ENCODE results near the gene ADAMTS18. TPM values are rescaled to one million over a fixed set of nuclear protein-coding genes. Genes with fewer than 3 reads are reported as not detected.

The ADAMTS18 gene
- total and polyA plus RNA-seq, 2 of the 8 experiments (the other 6 are each of a cell fraction or from before 2014, with no cell fraction given) = 0.05 to 0.19 TPM

DNA sequence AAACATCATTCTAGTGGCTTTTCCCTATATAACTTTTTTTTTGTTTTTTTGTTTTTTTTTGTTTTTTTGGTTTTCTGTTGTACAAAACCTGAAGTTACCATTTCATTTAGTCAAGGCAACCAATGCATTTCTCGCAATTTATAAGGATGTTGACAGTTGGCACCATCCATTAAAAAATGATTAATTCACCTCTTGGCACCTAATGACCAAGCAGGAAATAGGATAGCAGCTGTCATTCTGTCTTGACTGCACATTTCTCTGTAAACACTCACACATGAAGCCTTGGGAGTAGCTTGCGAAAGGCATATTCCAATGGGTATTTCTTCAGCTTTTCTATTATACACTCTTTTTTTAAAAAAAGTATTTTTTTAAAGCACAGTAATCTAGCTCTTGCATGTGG is 158.2 kb downstream of the ADAMTS18 start (continued):
- TF ChIP-seq CHD7 (IDR thresholded peaks at IDR 0.05; ENCODE audit: insufficient replicate concordance, low read length) (no peak), CBX8 (IDR thresholded peaks at IDR 0.05; ENCODE audit: borderline replicate concordance, low read depth, low read length) (no peak), ZNF274 (IDR thresholded peaks at IDR 0.05; ENCODE audit: borderline replicate concordance, extremely low read depth, low read length) (no peak), CHD2 (IDR thresholded peaks at IDR 0.05; ENCODE audit: low read length) (no peak), TAF7 (optimal IDR thresholded peaks at IDR 0.05; ENCODE audit: borderline replicate concordance, low read depth, low read length) (no peak), RBBP5 (IDR thresholded peaks at IDR 0.05; ENCODE audit: borderline replicate concordance, low read depth, low read length) (no peak), SRF (IDR thresholded peaks at IDR 0.05; ENCODE audit: low read depth, low read length) (no peak), KDM4A (IDR thresholded peaks at IDR 0.05; ENCODE audit: low read depth, low read length, severe bottlenecking) (no peak)
- TF ChIP-seq, protein P1, sequence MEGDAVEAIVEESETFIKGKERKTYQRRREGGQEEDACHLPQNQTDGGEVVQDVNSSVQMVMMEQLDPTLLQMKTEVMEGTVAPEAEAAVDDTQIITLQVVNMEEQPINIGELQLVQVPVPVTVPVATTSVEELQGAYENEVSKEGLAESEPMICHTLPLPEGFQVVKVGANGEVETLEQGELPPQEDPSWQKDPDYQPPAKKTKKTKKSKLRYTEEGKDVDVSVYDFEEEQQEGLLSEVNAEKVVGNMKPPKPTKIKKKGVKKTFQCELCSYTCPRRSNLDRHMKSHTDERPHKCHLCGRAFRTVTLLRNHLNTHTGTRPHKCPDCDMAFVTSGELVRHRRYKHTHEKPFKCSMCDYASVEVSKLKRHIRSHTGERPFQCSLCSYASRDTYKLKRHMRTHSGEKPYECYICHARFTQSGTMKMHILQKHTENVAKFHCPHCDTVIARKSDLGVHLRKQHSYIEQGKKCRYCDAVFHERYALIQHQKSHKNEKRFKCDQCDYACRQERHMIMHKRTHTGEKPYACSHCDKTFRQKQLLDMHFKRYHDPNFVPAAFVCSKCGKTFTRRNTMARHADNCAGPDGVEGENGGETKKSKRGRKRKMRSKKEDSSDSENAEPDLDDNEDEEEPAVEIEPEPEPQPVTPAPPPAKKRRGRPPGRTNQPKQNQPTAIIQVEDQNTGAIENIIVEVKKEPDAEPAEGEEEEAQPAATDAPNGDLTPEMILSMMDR (IDR thresholded peaks at IDR 0.05; ENCODE audit: control extremely low read depth in 1 of 3, insufficient read depth in 1 of 3, low read depth in 1 of 3, low read length in 3 of 3) = no peak

Measured in H1 (cell line).